SK-N-SH (cell line): ENCODE measurements around the gene MARCHF3. TPM values are rescaled to one million over a fixed set of nuclear protein-coding genes. Genes with fewer than 3 reads are reported as not detected.
A peak's percentile ranks its signal among the peaks of the same experiment; 100 is the strongest.

Source experiments
- CTCF ChIA-PET: fragments of 300-600, 350-600 bp; formaldehyde crosslinking; extraction: SDS; loops from one replicate; lab custom pipeline; 2021; lab: Yijun Ruan, JAX
- POLR2A ChIA-PET: fragments of 350-600 bp; sonication (Branson Sonifier 250); formaldehyde crosslinking; extraction: SDS; loops from one replicate; lab custom pipeline; 2020; ENCODE audit warnings: antibody characterized with exemption, inconsistent platforms; lab: Yijun Ruan, JAX
- DNase-seq: peaks from one replicate; pipeline ENCODE4 v3.0.0; 2012
- H2AFZ ChIP-seq: fragments of 200-600 bp; sonication (generic); 2 replicates; pipeline ENCODE4 v1.8.1; 2016; ENCODE audit warnings: antibody characterized with exemption, mild to moderate bottlenecking, low read depth
- H3F3A ChIP-seq: fragments of 200-600 bp; sonication (generic); replicated peaks from 2 replicates; pipeline ENCODE3; 2016; ENCODE audit warnings: antibody characterized with exemption, mild to moderate bottlenecking; ENCODE audit not compliant: insufficient read depth
- H3K27ac ChIP-seq, 2 experiments: fragments of 200-500 bp in 1 of 2; fragments of 200-600 bp in 1 of 2; sonication (Bioruptor generic) in 1 of 2; sonication (generic), shearing (Covaris generic) in 1 of 2; 2 replicates each; pipeline versions ENCODE4 v1.5.1 to v1.6.1; 2014 to 2016; ENCODE audit warnings: low read depth in 2 of 2, inconsistent platforms in 1 of 2, low read length in 1 of 2, mild to moderate bottlenecking in 1 of 2, mixed read lengths in 1 of 2
- H3K27me3 ChIP-seq: fragments of 200-600 bp; sonication (generic), shearing (Covaris generic); 2 replicates; pipeline ENCODE4 v1.6.1; 2016; ENCODE audit warnings: mixed run types; ENCODE audit not compliant: insufficient read depth
- H3K36me3 ChIP-seq, 2 experiments: fragments of 200-500 bp in 1 of 2; fragments of 200-600 bp in 1 of 2; sonication (Bioruptor generic) in 1 of 2; sonication (generic) in 1 of 2; replicated peaks in 1 of 2; 2 replicates each; pipeline versions ENCODE3 to v1.5.1; 2014 to 2016; ENCODE audit warnings: low read length in 1 of 2, mild to moderate bottlenecking in 1 of 2; ENCODE audit not compliant: insufficient read depth in 2 of 2, control insufficient read depth in 1 of 2
- H3K4me1 ChIP-seq, 2 experiments: fragments of 200-500 bp in 1 of 2; fragments of 200-600 bp in 1 of 2; sonication (Bioruptor generic) in 1 of 2; sonication (generic), shearing (Covaris generic) in 1 of 2; 2 replicates each; pipeline versions ENCODE4 v1.5.1 to v1.6.1; 2014 to 2016; ENCODE audit warnings: low read depth in 1 of 2, low read length in 1 of 2, mixed run types in 1 of 2; ENCODE audit not compliant: insufficient read depth in 2 of 2, control insufficient read depth in 1 of 2
- H3K4me2 ChIP-seq: fragments of 200-600 bp; sonication (generic), shearing (Covaris generic); 2 replicates; pipeline ENCODE4 v1.6.1; 2017; ENCODE audit warnings: mixed run types
- H3K4me3 ChIP-seq, 2 experiments: fragments of 200-500 bp in 1 of 2; fragments of 200-600 bp in 1 of 2; sonication (Bioruptor generic) in 1 of 2; sonication (generic), shearing (Covaris generic) in 1 of 2; 2 replicates each; pipeline versions ENCODE4 v1.5.1 to v1.8.1; 2014 to 2016; ENCODE audit warnings: low read depth in 2 of 2, inconsistent platforms in 1 of 2, low read length in 1 of 2, mild to moderate bottlenecking in 1 of 2, mixed read lengths in 1 of 2, moderate library complexity in 1 of 2
- H3K79me2 ChIP-seq: fragments of 200-600 bp; sonication (generic); 2 replicates; pipeline ENCODE4 v1.8.1; 2017; ENCODE audit warnings: mild to moderate bottlenecking; ENCODE audit not compliant: insufficient read depth
- H3K9ac ChIP-seq: fragments of 200-600 bp; sonication (generic); 2 replicates; pipeline ENCODE4 v1.6.1; 2017; ENCODE audit warnings: mixed run types
- H3K9me2 ChIP-seq: fragments of 200-600 bp; sonication (generic); 2 replicates; pipeline ENCODE4 v1.6.1; 2017; ENCODE audit warnings: mixed run types
- H3K9me3 ChIP-seq: fragments of 200-600 bp; sonication (generic); 2 replicates; pipeline ENCODE4 v1.6.1; 2017; ENCODE audit warnings: mixed run types, mild to moderate bottlenecking, moderate library complexity
- H4K20me1 ChIP-seq: fragments of 200-600 bp; sonication (generic); 2 replicates; pipeline ENCODE4 v1.6.1; 2017; ENCODE audit warnings: mild to moderate bottlenecking, mixed run types; ENCODE audit not compliant: insufficient read depth
- CHD2 ChIP-seq: fragments of 150-350 bp; IDR thresholded peaks from 2 replicates; pipeline ENCODE4 v1.6.1; 2018; ENCODE audit warnings: low read length; ENCODE audit not compliant: partially characterized antibody
- ELF1 ChIP-seq: IDR thresholded peaks from 2 replicates; pipeline ENCODE4 v1.4.0; 2012
- EP300 ChIP-seq, 2 experiments: IDR thresholded peaks; 2 replicates each; pipeline versions ENCODE4 v1.4.0 to v1.6.1; 2012; ENCODE audit warnings: borderline replicate concordance in 1 of 2, low read depth in 1 of 2, low read length in 1 of 2
- EZH2phosphoT487 ChIP-seq: fragments of 200-600 bp; sonication (generic); IDR thresholded peaks from 2 replicates; pipeline ENCODE4 v1.6.1; 2017; ENCODE audit warnings: low read depth, mixed run types, mild to moderate bottlenecking, antibody characterized with exemption, moderate library complexity, borderline replicate concordance
- FOXM1 ChIP-seq: IDR thresholded peaks from 2 replicates; pipeline ENCODE4 v1.4.0; 2012; ENCODE audit warnings: low read depth, mild to moderate bottlenecking
- MEF2A ChIP-seq: IDR thresholded peaks from 2 replicates; pipeline ENCODE4 v1.4.0; 2012; ENCODE audit warnings: low read depth, borderline replicate concordance
- MXI1 ChIP-seq: IDR thresholded peaks from 2 replicates; pipeline ENCODE4 v1.6.1; 2012; ENCODE audit warnings: mild to moderate bottlenecking, low read depth, low read length, improper control_type of control experiment
- NFIC ChIP-seq: IDR thresholded peaks from 2 replicates; pipeline ENCODE4 v1.4.0; 2012; ENCODE audit warnings: borderline replicate concordance
- POLR2AphosphoS5 ChIP-seq: IDR thresholded peaks from 2 replicates; pipeline ENCODE4 v1.6.1; 2012; ENCODE audit warnings: low read depth, low read length
- RAD21 ChIP-seq: IDR thresholded peaks from 2 replicates; pipeline ENCODE4 v1.6.1; 2012; ENCODE audit warnings: mild to moderate bottlenecking, low read length
- RCOR1 ChIP-seq: fragments of 150-350 bp; IDR thresholded peaks from 2 replicates; pipeline ENCODE4 v1.6.1; 2017; ENCODE audit warnings: antibody characterized with exemption, low read length
- RFX5 ChIP-seq: IDR thresholded peaks from 2 replicates; pipeline ENCODE4 v1.6.1; 2012; ENCODE audit warnings: mild to moderate bottlenecking, improper control_type of control experiment, low read length
- RXRA ChIP-seq: IDR thresholded peaks from 2 replicates; pipeline ENCODE4 v1.4.0; 2012; ENCODE audit warnings: low read depth, mild to moderate bottlenecking, borderline replicate concordance
- SIN3A ChIP-seq: IDR thresholded peaks from 2 replicates; pipeline ENCODE4 v1.6.1; 2012; ENCODE audit warnings: low read depth, mild to moderate bottlenecking, low read length, moderate library complexity, borderline replicate concordance
- TAF1 ChIP-seq: IDR thresholded peaks from 2 replicates; pipeline ENCODE4 v1.6.1; 2012; ENCODE audit warnings: low read depth, mild to moderate bottlenecking, low read length, moderate library complexity, borderline replicate concordance
- TCF12 ChIP-seq: IDR thresholded peaks from 2 replicates; pipeline ENCODE4 v1.4.0; 2012
- YY1 ChIP-seq: IDR thresholded peaks from 2 replicates; pipeline ENCODE4 v1.4.0; 2012; ENCODE audit warnings: low read depth, mild to moderate bottlenecking
- WGBS: methylation state at CpG from one replicate; pipeline ENCODE4 v1.1.6; 2017; ENCODE audit warnings: low lambda C conversion rate; 5-methylcytosine and 5-hydroxymethylcytosine counted together
- polyA plus RNA-seq, 3 experiments: library from polyadenylated mRNA; depleted of rRNA; stranded (reverse); fragments of >200 nt; gene quantifications; 2 replicates each; pipeline ENCODE4 v1.2.3, GENCODE V29; 2012
- TF ChIP-seq, protein P1 (sequence below): IDR thresholded peaks from 2 replicates; pipeline ENCODE4; 2012
- TF ChIP-seq, protein P2 (sequence below): fragments of 150-350 bp; IDR thresholded peaks from 2 replicates; pipeline ENCODE4 v1.6.1; 2016; ENCODE audit warnings: mild to moderate bottlenecking, low read depth, low read length
- TF ChIP-seq, protein P3 (sequence below): fragments of 150-350 bp; IDR thresholded peaks from 2 replicates; pipeline ENCODE4 v1.6.1; 2017; ENCODE audit warnings: antibody characterized with exemption, low read length, low read depth, borderline replicate concordance
- TF ChIP-seq, protein P4 (sequence below): IDR thresholded peaks from 2 replicates; pipeline ENCODE4 v1.4.0; 2012; ENCODE audit warnings: low read depth, borderline replicate concordance

The MARCHF3 gene
- polyA plus RNA-seq, 1 of the 3 experiments (the other 2 are of a cell fraction), result 21.5 TPM

DNA sequence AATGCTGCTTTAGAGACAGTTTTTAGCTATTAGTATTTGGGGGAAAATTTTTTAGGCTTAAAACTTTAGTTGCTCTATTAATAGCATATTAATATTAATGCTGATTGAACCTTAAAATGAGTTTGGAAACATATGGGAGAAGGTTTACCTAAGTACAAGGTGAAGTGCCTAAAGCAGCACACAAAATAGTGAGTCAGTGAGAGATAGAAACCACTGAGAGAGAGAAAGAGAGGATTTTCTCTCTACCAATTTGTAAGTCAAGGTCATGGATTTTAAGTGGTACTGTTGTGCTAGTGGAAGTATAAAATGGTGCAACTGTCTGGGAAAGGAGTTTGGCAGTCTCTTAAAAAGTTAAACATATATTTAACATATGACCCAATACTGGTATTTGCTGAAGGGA lies 64.9 kb downstream of the MARCHF3 start:
- CTCF ChIA-PET, result no interaction called here
- peaks cover 13% of the 10 kb centered on the region for H3F3A ChIP-seq
- no peaks in the 10 kb centered on the region for H3K9me2 ChIP-seq
- no peaks in the 10 kb centered on the region for H3K27me3 ChIP-seq
- H3K9ac ChIP-seq, result no peak overlapping the region
- H3K79me2 ChIP-seq, result peaks cover 3% of the 10 kb centered on the region; the same call in 1 of the 2 replicates
- H3K36me3 ChIP-seq, result no peaks in the 10 kb centered on the region
- peaks cover 4 to 5% of the 10 kb centered on the region in 2 experiments; a peak in 3 of 4 replicates for H3K4me1 ChIP-seq
- POLR2A ChIA-PET, result no interaction called here
- H3K4me3 ChIP-seq, result no peak overlapping the region
- no peak overlapping the region for H2AFZ ChIP-seq
- TF ChIP-seq POLR2AphosphoS5, result no peak
- TF ChIP-seq, protein P1, sequence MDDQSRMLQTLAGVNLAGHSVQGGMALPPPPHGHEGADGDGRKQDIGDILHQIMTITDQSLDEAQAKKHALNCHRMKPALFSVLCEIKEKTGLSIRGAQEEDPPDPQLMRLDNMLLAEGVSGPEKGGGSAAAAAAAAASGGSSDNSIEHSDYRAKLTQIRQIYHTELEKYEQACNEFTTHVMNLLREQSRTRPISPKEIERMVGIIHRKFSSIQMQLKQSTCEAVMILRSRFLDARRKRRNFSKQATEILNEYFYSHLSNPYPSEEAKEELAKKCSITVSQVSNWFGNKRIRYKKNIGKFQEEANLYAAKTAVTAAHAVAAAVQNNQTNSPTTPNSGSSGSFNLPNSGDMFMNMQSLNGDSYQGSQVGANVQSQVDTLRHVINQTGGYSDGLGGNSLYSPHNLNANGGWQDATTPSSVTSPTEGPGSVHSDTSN, result no peak
- H3K4me2 ChIP-seq, result no peak overlapping the region
- H3K27ac ChIP-seq, result peak overlapping the region in 1 of 2 experiments; percentile 28; a peak in 1 of 4 replicates
- DNase-seq, result no peak
- H3K9me3 ChIP-seq, result no peaks in the 10 kb centered on the region; the same call in 1 of the 2 replicates
- no peaks in the 10 kb centered on the region for H4K20me1 ChIP-seq

DNA sequence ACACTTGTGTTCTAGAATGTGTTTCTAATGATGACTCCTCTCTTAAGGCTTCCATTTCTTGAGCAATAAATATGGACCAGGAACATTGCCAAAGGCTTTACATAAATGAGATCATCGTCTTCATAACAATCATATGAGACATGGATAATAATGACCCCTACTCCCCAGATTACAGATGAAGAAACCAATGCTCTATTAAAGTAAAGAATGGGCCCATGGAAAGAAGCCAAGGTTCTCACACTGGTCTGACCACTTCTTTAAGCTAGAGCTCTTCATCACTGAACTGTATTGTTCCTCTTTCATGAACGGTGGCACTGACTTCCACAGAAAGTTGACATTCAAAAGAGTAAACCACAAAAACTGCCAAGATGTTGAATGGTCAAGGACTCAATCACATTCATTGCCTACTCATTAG lies 65.3 kb downstream of the MARCHF3 start:
- Histone ChIP-seq H3K4me3 (no peak overlapping the region), H3K27me3 (no peaks in the 10 kb centered on the region), H3K79me2 (peaks cover 3% of the 10 kb centered on the region; the same call in 1 of the 2 replicates), H3K4me1 (peaks cover 1 to 4% of the 10 kb centered on the region in 2 experiments; a peak in 3 of 4 replicates), H3K9me3 (no peaks in the 10 kb centered on the region; the same call in 1 of the 2 replicates), H3F3A (peaks cover 9% of the 10 kb centered on the region), H2AFZ (no peak overlapping the region), H3K9me2 (no peaks in the 10 kb centered on the region), H4K20me1 (no peaks in the 10 kb centered on the region), H3K27ac (peak overlapping the region in 1 of 2 experiments; percentile 28; a peak in 1 of 4 replicates), H3K9ac (no peak overlapping the region), H3K36me3 (no peaks in the 10 kb centered on the region), H3K4me2 (no peak overlapping the region)
- CTCF ChIA-PET, result no interaction called here
- WGBS, result 69% methylated on average over 2 of the region's 2 CpGs
- POLR2A ChIA-PET, result no interaction called here
- no peak for DNase-seq
- TF ChIP-seq CHD2, result no peak
- no peak for TF ChIP-seq ELF1
- no peak for TF ChIP-seq SIN3A
- no peak for TF ChIP-seq MEF2A
- TF ChIP-seq, protein P2, sequence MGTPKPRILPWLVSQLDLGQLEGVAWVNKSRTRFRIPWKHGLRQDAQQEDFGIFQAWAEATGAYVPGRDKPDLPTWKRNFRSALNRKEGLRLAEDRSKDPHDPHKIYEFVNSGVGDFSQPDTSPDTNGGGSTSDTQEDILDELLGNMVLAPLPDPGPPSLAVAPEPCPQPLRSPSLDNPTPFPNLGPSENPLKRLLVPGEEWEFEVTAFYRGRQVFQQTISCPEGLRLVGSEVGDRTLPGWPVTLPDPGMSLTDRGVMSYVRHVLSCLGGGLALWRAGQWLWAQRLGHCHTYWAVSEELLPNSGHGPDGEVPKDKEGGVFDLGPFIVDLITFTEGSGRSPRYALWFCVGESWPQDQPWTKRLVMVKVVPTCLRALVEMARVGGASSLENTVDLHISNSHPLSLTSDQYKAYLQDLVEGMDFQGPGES, result no peak
- TF ChIP-seq, protein P3, sequence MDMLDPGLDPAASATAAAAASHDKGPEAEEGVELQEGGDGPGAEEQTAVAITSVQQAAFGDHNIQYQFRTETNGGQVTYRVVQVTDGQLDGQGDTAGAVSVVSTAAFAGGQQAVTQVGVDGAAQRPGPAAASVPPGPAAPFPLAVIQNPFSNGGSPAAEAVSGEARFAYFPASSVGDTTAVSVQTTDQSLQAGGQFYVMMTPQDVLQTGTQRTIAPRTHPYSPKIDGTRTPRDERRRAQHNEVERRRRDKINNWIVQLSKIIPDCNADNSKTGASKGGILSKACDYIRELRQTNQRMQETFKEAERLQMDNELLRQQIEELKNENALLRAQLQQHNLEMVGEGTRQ, result no peak
- TF ChIP-seq, protein P1, result peak; percentile 19; the same call in 1 of the 2 replicates
- TF ChIP-seq RFX5, result no peak
- no peak for TF ChIP-seq TAF1
- no peak for TF ChIP-seq YY1
- TF ChIP-seq, protein P4, sequence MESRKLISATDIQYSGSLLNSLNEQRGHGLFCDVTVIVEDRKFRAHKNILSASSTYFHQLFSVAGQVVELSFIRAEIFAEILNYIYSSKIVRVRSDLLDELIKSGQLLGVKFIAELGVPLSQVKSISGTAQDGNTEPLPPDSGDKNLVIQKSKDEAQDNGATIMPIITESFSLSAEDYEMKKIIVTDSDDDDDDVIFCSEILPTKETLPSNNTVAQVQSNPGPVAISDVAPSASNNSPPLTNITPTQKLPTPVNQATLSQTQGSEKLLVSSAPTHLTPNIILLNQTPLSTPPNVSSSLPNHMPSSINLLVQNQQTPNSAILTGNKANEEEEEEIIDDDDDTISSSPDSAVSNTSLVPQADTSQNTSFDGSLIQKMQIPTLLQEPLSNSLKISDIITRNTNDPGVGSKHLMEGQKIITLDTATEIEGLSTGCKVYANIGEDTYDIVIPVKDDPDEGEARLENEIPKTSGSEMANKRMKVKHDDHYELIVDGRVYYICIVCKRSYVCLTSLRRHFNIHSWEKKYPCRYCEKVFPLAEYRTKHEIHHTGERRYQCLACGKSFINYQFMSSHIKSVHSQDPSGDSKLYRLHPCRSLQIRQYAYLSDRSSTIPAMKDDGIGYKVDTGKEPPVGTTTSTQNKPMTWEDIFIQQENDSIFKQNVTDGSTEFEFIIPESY, result no peak
- no peak for TF ChIP-seq FOXM1
- no peak for TF ChIP-seq EZH2phosphoT487
- TF ChIP-seq EP300 (IDR thresholded peaks at IDR 0.05; ENCODE audit: borderline replicate concordance in 1 of 2, low read depth in 1 of 2, low read length in 1 of 2), result no peak
- no peak for TF ChIP-seq RCOR1
- TF ChIP-seq RAD21, result no peak
- peak; percentile 59 for TF ChIP-seq TCF12
- peak; percentile 33; the same call in 1 of the 2 replicates for TF ChIP-seq POLR2AphosphoS5
- no peak for TF ChIP-seq MXI1
- TF ChIP-seq NFIC, result peak; percentile 52; the same call in 1 of the 2 replicates
- no peak for TF ChIP-seq RXRA
